A549 (cell line): ENCODE measurements around the gene NTM.

Experiments used
- BHLHE40 ChIP-seq: IDR thresholded peaks from 2 replicates; pipeline ENCODE4 v1.6.1; 2012; ENCODE audit warnings: low read depth, low read length, inconsistent platforms
- CBX8 ChIP-seq: fragments of 200-600 bp; sonication (generic); IDR thresholded peaks from 2 replicates; pipeline ENCODE4 v1.6.1; 2016
- CHD4 ChIP-seq: fragments of 200-600 bp; sonication (generic); IDR thresholded peaks from 2 replicates; pipeline ENCODE4 v1.6.1; 2016; ENCODE audit warnings: antibody characterized with exemption, mild to moderate bottlenecking, borderline replicate concordance
- EP300 ChIP-seq, 2 experiments: fragments of >200 bp; sonication (Bioruptor Twin); formaldehyde crosslinking; IDR thresholded peaks; 2 replicates in 1 of 2; 3 replicates in 1 of 2; pipeline ENCODE4 v1.6.1; 2016 to 2017
- JUN ChIP-seq, 2 experiments: fragments of >200 bp; sonication (Bioruptor Twin); formaldehyde crosslinking; IDR thresholded peaks; 2 replicates in 1 of 2; 3 replicates in 1 of 2; pipeline ENCODE4 v1.6.1; 2016 to 2017
- MAFK ChIP-seq: fragments of 450-650 bp; IDR thresholded peaks from 2 replicates; pipeline ENCODE4 v1.6.1; 2014; ENCODE audit not compliant: partially characterized antibody
- MAZ ChIP-seq: fragments of 150-350 bp; IDR thresholded peaks from 2 replicates; pipeline ENCODE4 v1.6.1; 2014; ENCODE audit warnings: antibody characterized with exemption, low read depth, low read length, borderline replicate concordance
- NR3C1 ChIP-seq: fragments of >200 bp; sonication (Bioruptor Twin); formaldehyde crosslinking; IDR thresholded peaks from 3 replicates; pipeline ENCODE4 v1.6.1; 2017
- PHF8 ChIP-seq: fragments of 200-600 bp; sonication (generic); IDR thresholded peaks from 2 replicates; pipeline ENCODE4 v1.6.1; 2016; ENCODE audit warnings: low read depth, mild to moderate bottlenecking, antibody characterized with exemption, moderate library complexity, borderline replicate concordance
- POLR2A ChIP-seq: IDR thresholded peaks from 2 replicates; pipeline ENCODE4 v1.6.1; 2012; ENCODE audit warnings: mild to moderate bottlenecking, low read length
- RAD21 ChIP-seq, 2 experiments: fragments of >200 bp in 1 of 2; sonication (Bioruptor Twin) in 1 of 2; formaldehyde crosslinking in 1 of 2; IDR thresholded peaks in 1 of 2; conservative IDR thresholded peaks in 1 of 2; 2 replicates in 1 of 2; 3 replicates in 1 of 2; pipeline ENCODE4 v1.6.1; 2012 to 2018; ENCODE audit warnings: inconsistent platforms in 1 of 2
- TF ChIP-seq, protein P1 (sequence below): fragments of >200 bp; sonication (Bioruptor Twin); formaldehyde crosslinking; IDR thresholded peaks from 3 replicates; pipeline ENCODE4 v1.5.1; 2016
- TF ChIP-seq, protein P2 (sequence below): fragments of 200-600 bp; sonication (generic); IDR thresholded peaks from 2 replicates; pipeline ENCODE4 v1.6.1; 2016; ENCODE audit warnings: antibody characterized with exemption, mild to moderate bottlenecking, moderate library complexity

DNA sequence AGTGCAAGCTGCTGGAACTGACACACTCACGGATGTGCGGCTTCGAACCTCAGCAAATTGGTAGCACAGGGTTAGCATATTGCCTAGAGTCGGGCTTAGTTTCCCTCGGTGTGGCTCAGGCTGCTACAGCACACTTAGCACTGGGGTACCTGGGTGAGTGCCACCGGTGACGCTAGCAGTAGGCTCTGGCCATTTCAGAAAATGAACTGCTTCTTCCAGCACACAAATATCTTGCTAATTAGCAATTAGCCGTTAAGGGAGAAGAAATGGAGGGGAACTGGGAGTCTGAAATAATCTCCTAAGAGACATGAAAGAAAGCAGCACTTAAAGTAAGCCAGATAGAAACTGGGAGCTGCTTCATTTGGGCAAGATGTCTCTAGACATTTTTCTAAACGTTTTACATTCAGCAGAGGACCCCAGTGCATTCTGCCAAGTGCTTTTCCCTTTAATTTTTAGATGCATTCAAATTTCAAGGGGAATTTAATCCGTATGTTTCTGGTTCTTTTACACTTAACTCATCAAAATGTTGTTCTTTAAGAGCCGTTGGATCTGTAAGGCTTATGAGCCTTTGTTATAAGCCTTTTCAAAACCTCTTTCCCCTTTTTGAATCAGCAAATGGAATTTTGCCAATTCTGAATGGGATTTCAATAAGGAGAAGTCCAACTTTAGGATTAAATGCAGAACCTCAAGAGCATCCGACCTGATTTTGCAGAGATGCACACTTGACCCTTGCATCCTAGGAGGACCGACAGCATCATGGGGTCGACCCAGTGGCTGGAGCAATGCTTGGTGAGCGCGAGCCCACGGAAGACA is 708.1 kb downstream of the NTM start:
- TF ChIP-seq, protein P1, sequence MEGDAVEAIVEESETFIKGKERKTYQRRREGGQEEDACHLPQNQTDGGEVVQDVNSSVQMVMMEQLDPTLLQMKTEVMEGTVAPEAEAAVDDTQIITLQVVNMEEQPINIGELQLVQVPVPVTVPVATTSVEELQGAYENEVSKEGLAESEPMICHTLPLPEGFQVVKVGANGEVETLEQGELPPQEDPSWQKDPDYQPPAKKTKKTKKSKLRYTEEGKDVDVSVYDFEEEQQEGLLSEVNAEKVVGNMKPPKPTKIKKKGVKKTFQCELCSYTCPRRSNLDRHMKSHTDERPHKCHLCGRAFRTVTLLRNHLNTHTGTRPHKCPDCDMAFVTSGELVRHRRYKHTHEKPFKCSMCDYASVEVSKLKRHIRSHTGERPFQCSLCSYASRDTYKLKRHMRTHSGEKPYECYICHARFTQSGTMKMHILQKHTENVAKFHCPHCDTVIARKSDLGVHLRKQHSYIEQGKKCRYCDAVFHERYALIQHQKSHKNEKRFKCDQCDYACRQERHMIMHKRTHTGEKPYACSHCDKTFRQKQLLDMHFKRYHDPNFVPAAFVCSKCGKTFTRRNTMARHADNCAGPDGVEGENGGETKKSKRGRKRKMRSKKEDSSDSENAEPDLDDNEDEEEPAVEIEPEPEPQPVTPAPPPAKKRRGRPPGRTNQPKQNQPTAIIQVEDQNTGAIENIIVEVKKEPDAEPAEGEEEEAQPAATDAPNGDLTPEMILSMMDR: no peak
- no peak for TF ChIP-seq MAFK
- no peak for TF ChIP-seq EP300 (IDR thresholded peaks at IDR 0.05)
- TF ChIP-seq, protein P2, sequence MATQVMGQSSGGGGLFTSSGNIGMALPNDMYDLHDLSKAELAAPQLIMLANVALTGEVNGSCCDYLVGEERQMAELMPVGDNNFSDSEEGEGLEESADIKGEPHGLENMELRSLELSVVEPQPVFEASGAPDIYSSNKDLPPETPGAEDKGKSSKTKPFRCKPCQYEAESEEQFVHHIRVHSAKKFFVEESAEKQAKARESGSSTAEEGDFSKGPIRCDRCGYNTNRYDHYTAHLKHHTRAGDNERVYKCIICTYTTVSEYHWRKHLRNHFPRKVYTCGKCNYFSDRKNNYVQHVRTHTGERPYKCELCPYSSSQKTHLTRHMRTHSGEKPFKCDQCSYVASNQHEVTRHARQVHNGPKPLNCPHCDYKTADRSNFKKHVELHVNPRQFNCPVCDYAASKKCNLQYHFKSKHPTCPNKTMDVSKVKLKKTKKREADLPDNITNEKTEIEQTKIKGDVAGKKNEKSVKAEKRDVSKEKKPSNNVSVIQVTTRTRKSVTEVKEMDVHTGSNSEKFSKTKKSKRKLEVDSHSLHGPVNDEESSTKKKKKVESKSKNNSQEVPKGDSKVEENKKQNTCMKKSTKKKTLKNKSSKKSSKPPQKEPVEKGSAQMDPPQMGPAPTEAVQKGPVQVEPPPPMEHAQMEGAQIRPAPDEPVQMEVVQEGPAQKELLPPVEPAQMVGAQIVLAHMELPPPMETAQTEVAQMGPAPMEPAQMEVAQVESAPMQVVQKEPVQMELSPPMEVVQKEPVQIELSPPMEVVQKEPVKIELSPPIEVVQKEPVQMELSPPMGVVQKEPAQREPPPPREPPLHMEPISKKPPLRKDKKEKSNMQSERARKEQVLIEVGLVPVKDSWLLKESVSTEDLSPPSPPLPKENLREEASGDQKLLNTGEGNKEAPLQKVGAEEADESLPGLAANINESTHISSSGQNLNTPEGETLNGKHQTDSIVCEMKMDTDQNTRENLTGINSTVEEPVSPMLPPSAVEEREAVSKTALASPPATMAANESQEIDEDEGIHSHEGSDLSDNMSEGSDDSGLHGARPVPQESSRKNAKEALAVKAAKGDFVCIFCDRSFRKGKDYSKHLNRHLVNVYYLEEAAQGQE: no peak
- no peak for TF ChIP-seq JUN (IDR thresholded peaks at IDR 0.05)
- no peak for TF ChIP-seq PHF8
- no peak for TF ChIP-seq CBX8
- no peak for TF ChIP-seq POLR2A
- no peak for TF ChIP-seq NR3C1
- TF ChIP-seq MAZ: no peak
- no peak for TF ChIP-seq RAD21 (conservative IDR thresholded peaks at IDR 0.05 in 1 of 2, IDR thresholded peaks at IDR 0.05 in 1 of 2)
- TF ChIP-seq CHD4: no peak
- TF ChIP-seq BHLHE40: no peak
